Measurements from ENCODE around the gene PSMB7.

Gene PSMB7

GRCh38 chr9:124384210-124384609, 31.0 kb downstream of the PSMB7 start:
- H2AFZ ChIP-seq (ENCODE audit: low read length): no peak overlapping the region
- no peak overlapping the region for H3K4me2 ChIP-seq (ENCODE audit: low read length)
- H3K4me1 ChIP-seq (ENCODE audit: insufficient read depth, low read length, severe bottlenecking): no peaks in the 10 kb centered on the region
- no peaks in the 10 kb centered on the region for H3K9me2 ChIP-seq (ENCODE audit: low read depth, low read length)
- H3K9ac ChIP-seq (ENCODE audit: low read length): no peak overlapping the region
- no peaks in the 10 kb centered on the region for H4K20me1 ChIP-seq (ENCODE audit: insufficient read depth, low read length)
- H3K9me3 ChIP-seq (ENCODE audit: low read length): no peaks in the 10 kb centered on the region
- H3K4me3 ChIP-seq (ENCODE audit: low read depth, low read length, poor library complexity, severe bottlenecking): no peak overlapping the region
- H3K27me3 ChIP-seq (ENCODE audit: insufficient read depth, low read length): no peaks in the 10 kb centered on the region
- TF ChIP-seq CTCF (IDR thresholded peaks at IDR 0.05; ENCODE audit: low read length): no peak
- no peak for TF ChIP-seq EZH2 (IDR thresholded peaks at IDR 0.05; ENCODE audit: borderline replicate concordance, low read length)
- H3K27ac ChIP-seq (ENCODE audit: low read depth, low read length, poor library complexity, severe bottlenecking): no peak overlapping the region
- H3K79me2 ChIP-seq (ENCODE audit: insufficient read depth, low read length): peaks cover 25% of the 10 kb centered on the region; the same call in 1 of the 2 replicates
- no peaks in the 10 kb centered on the region for H3F3A ChIP-seq (ENCODE audit: insufficient read depth, low read length)
- peaks cover 51% of the 10 kb centered on the region for H3K36me3 ChIP-seq (ENCODE audit: insufficient read depth, low read length)

GRCh38 chr9:124381170-124381945, 33.9 kb downstream of the PSMB7 start:
- H3K9ac ChIP-seq (ENCODE audit: low read length): no peak overlapping the region
- no peaks in the 10 kb centered on the region for H4K20me1 ChIP-seq (ENCODE audit: insufficient read depth, low read length)
- no peaks in the 10 kb centered on the region for H3K4me1 ChIP-seq (ENCODE audit: insufficient read depth, low read length, severe bottlenecking)
- no peaks in the 10 kb centered on the region for H3K9me2 ChIP-seq (ENCODE audit: low read depth, low read length)
- H2AFZ ChIP-seq (ENCODE audit: low read length): no peak overlapping the region
- H3K36me3 ChIP-seq (ENCODE audit: insufficient read depth, low read length): peaks cover 72% of the 10 kb centered on the region
- no peaks in the 10 kb centered on the region for H3K9me3 ChIP-seq (ENCODE audit: low read length)
- H3K4me3 ChIP-seq (ENCODE audit: low read depth, low read length, poor library complexity, severe bottlenecking): no peak overlapping the region
- H3F3A ChIP-seq (ENCODE audit: insufficient read depth, low read length): no peaks in the 10 kb centered on the region
- H3K27ac ChIP-seq (ENCODE audit: low read depth, low read length, poor library complexity, severe bottlenecking): no peak overlapping the region
- no peaks in the 10 kb centered on the region for H3K27me3 ChIP-seq (ENCODE audit: insufficient read depth, low read length)
- no peak overlapping the region for H3K4me2 ChIP-seq (ENCODE audit: low read length)
- H3K79me2 ChIP-seq (ENCODE audit: insufficient read depth, low read length): peaks cover 7% of the 10 kb centered on the region; the same call in 1 of the 2 replicates
- TF ChIP-seq EZH2 (IDR thresholded peaks at IDR 0.05; ENCODE audit: borderline replicate concordance, low read length) (no peak), CTCF (IDR thresholded peaks at IDR 0.05; ENCODE audit: low read length) (no peak)

DNA sequence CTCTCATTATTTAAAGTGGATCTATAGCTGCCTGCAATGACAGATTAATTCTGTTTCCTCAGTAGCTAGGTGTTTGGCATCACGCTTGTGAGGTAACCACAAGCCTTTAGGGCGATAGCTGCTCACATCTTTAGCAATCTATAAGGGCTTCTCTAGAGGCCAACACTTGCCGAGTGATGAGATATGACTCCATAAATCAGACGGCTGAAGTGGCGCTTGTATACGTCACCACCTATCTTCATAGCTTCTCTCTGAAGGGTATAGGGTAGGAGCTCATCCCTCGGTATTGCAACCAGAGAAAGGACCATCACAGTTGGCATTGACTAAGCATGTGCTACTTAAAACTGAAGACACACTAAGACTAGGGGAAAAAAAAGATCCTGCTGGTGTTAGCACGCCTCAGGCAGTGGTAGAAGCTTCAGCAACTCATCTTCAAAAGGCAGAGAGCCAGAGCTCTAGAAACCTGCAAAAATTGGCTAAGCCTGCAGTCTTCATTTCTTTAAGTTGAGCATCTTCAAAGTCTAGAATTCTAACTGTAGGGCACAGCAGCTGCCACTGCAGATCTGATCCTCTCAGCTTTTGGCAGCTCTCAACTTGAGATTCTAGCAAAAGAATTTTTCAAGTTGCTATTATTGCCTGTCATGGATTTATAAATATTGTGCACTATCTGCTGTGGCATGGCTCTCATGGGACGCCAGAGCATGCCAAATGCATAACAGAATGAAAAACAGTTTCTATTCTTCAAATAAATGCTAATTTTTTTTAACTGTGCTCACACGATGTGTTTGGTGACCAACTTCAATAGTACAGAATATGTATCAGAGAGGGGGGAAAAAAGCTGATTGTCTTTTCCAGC, 37.5 kb downstream of the PSMB7 start:
- Histone ChIP-seq H3K27ac (ENCODE audit: low read depth, low read length, poor library complexity, severe bottlenecking) (no peak overlapping the region), H3K4me1 (ENCODE audit: insufficient read depth, low read length, severe bottlenecking) (no peaks in the 10 kb centered on the region), H3K9me3 (ENCODE audit: low read length) (peaks cover 6% of the 10 kb centered on the region), H3K79me2 (ENCODE audit: insufficient read depth, low read length) (peaks cover 10% of the 10 kb centered on the region), H2AFZ (ENCODE audit: low read length) (no peak overlapping the region), H3F3A (ENCODE audit: insufficient read depth, low read length) (no peaks in the 10 kb centered on the region), H4K20me1 (ENCODE audit: insufficient read depth, low read length) (no peaks in the 10 kb centered on the region), H3K4me3 (ENCODE audit: low read depth, low read length, poor library complexity, severe bottlenecking) (no peak overlapping the region), H3K36me3 (ENCODE audit: insufficient read depth, low read length) (peaks cover 75% of the 10 kb centered on the region), H3K9me2 (ENCODE audit: low read depth, low read length) (no peaks in the 10 kb centered on the region), H3K27me3 (ENCODE audit: insufficient read depth, low read length) (no peaks in the 10 kb centered on the region), H3K9ac (ENCODE audit: low read length) (no peak overlapping the region), H3K4me2 (ENCODE audit: low read length) (no peak overlapping the region)
- TF ChIP-seq EZH2 (IDR thresholded peaks at IDR 0.05; ENCODE audit: borderline replicate concordance, low read length) (no peak), CTCF (IDR thresholded peaks at IDR 0.05; ENCODE audit: low read length) (no peak)

Data from OCI-LY1 (cell line).